Activated CD8-positive, alpha-beta memory T cell treated with anti-CD3 and anti-CD28 coated beads, Interleukin-2, amount 50 U/mL, for 4 hours (primary cell): ENCODE results near the gene SYNE3.

Experiments
- DNase-seq: peaks from one replicate; pipeline ENCODE4 v3.0.0-alpha.2; 2020

The SYNE3 gene

GRCh38 chr14:95469134-95469481 lies 47.3 kb downstream of the SYNE3 start:
- no peak for DNase-seq

- DNase-seq: no peak
These were observed 47.9 kb downstream of the SYNE3 start for GRCh38 chr14:95468448-95469133.

- no peak for DNase-seq
These were observed 48.8 kb downstream of the SYNE3 start for GRCh38 chr14:95467657-95468056.

- DNase-seq: no peak
These were observed 49.2 kb downstream of the SYNE3 start for GRCh38 chr14:95467232-95467631.
